Transverse colon (tissue), 3 donors: ENCODE results near the gene TRPM2.

ENCODE experiments used
- POLR2A ChIP-seq: fragments of 450-650 bp; IDR thresholded peaks from one replicate; pipeline ENCODE4 v1.6.1; 2016; ENCODE audit warnings: antibody characterized with exemption, mild to moderate bottlenecking, moderate library complexity
- POLR2AphosphoS5 ChIP-seq, 3 donors: sonication (generic); formaldehyde crosslinking; IDR thresholded peaks; one replicate each; pipeline ENCODE4 v1.6.1; 2016; ENCODE audit warnings: antibody characterized with exemption in 3 of 3

- TF ChIP-seq POLR2AphosphoS5 (IDR thresholded peaks at IDR 0.05) (no peak), POLR2A (no peak)
Measured at GRCh38 chr21:44356160-44356559, 2.7 kb downstream of the TRPM2 start.
